ENCODE measurements around the gene RNF13.

The RNF13 gene

GRCh38 chr3:149998946-149999345 lies 185.9 kb downstream of the RNF13 start:
- TF ChIP-seq CTCF (IDR thresholded peaks at IDR 0.05; ENCODE audit: extremely low read depth, insufficient read depth, missing control alignments): no peak
- in situ Hi-C loops (cut with MboI; ENCODE audit: low pct_unique_long_range_greater_than_20kb, low sequenced_read_pairs, unreplicated experiment): no loop called here

GRCh38 chr3:149999421-149999820 lies 186.4 kb downstream of the RNF13 start:
- DNase-seq (ENCODE audit: low spot score): no peak
- in situ Hi-C loops (cut with MboI; ENCODE audit: low pct_unique_long_range_greater_than_20kb, low sequenced_read_pairs, unreplicated experiment): no loop called here
- no peak for TF ChIP-seq CTCF (IDR thresholded peaks at IDR 0.05; ENCODE audit: extremely low read depth, insufficient read depth, missing control alignments)

More at GRCh38 chr3:149998946-149999345, 185.9 kb downstream of the RNF13 start:
- no peak for DNase-seq (ENCODE audit: low spot score)

- in situ Hi-C loops (cut with MboI; ENCODE audit: low pct_unique_long_range_greater_than_20kb, low sequenced_read_pairs, unreplicated experiment): no loop called here
- no peak for TF ChIP-seq CTCF (IDR thresholded peaks at IDR 0.05; ENCODE audit: extremely low read depth, insufficient read depth, missing control alignments)
- no peak for DNase-seq (ENCODE audit: low spot score)
These were observed 187.6 kb downstream of the RNF13 start for GRCh38 chr3:150000641-150001040.

GRCh38 chr3:150005243-150006112 lies 192.5 kb downstream of the RNF13 start:
- in situ Hi-C loops (cut with MboI; ENCODE audit: low pct_unique_long_range_greater_than_20kb, low sequenced_read_pairs, unreplicated experiment): no loop called here
- no peak for TF ChIP-seq CTCF (IDR thresholded peaks at IDR 0.05; ENCODE audit: extremely low read depth, insufficient read depth, missing control alignments)
- no peak for DNase-seq (ENCODE audit: low spot score)

GRCh38 chr3:150006794-150007193 lies 193.8 kb downstream of the RNF13 start:
- in situ Hi-C loops (cut with MboI; ENCODE audit: low pct_unique_long_range_greater_than_20kb, low sequenced_read_pairs, unreplicated experiment): no loop called here
- no peak for DNase-seq (ENCODE audit: low spot score)
- no peak for TF ChIP-seq CTCF (IDR thresholded peaks at IDR 0.05; ENCODE audit: extremely low read depth, insufficient read depth, missing control alignments)
